MM.1S (cell line): ENCODE measurements around the gene TMEM131.

Source experiments
- CTCF ChIP-seq: fragments of 300-600 bp; sonication (generic); IDR thresholded peaks from 2 replicates; pipeline ENCODE4 v1.5.1; 2016; ENCODE audit warnings: antibody characterized with exemption, low read length, mixed read lengths
- EZH2 ChIP-seq: fragments of 300-600 bp; sonication (generic); optimal IDR thresholded peaks from 2 replicates; pipeline ENCODE3; 2017; ENCODE audit warnings: low read depth, mild to moderate bottlenecking, antibody characterized with exemption, low read length, mixed read lengths

GRCh38 chr2:97766567-97766966 lies 229.2 kb downstream of the TMEM131 start:
- TF ChIP-seq CTCF (no peak), EZH2 (no peak)
